Mesothelial cell of epicardium (in vitro differentiated cells): Measurements from ENCODE around the gene NAV2. TPM values are rescaled to one million over a fixed set of nuclear protein-coding genes. Genes with fewer than 3 reads are reported as not detected.

Source experiments
- DNase-seq, 2 experiments: peaks; one replicate each; pipeline ENCODE4 v3.0.0; 2021; ENCODE audit warnings: low spot score in 2 of 2; ENCODE audit not compliant: unreplicated experiment in 2 of 2
- H3K27ac Mint-ChIP-seq: 2 replicates; pipeline ENCODE4 v1.8.0; 2021; ENCODE audit warnings: mixed read lengths
- H3K27me3 Mint-ChIP-seq: 2 replicates; pipeline ENCODE4 v1.8.0; 2021; ENCODE audit warnings: low read depth, mixed read lengths
- H3K36me3 Mint-ChIP-seq: 2 replicates; pipeline ENCODE4 v1.8.0; 2021; ENCODE audit warnings: mixed read lengths
- H3K4me1 Mint-ChIP-seq: 2 replicates; pipeline ENCODE4 v1.8.0; 2021; ENCODE audit warnings: mixed read lengths
- H3K4me3 Mint-ChIP-seq: 2 replicates; pipeline ENCODE4 v1.8.0; 2021; ENCODE audit warnings: mild to moderate bottlenecking, moderate library complexity, mixed read lengths
- H3K9me3 Mint-ChIP-seq: 2 replicates; pipeline ENCODE4 v1.8.0; 2021; ENCODE audit warnings: mixed read lengths
- CTCF ChIP-seq: fragments of 200-600 bp; sonication (generic); IDR thresholded peaks from one replicate; pipeline ENCODE4 v1.5.0; 2021; ENCODE audit warnings: antibody characterized with exemption; ENCODE audit not compliant: unreplicated experiment
- total RNA-seq: library from RNA; stranded (reverse); gene quantifications from 3 replicates; pipeline ENCODE4 v1.2.1, GENCODE V29; 2021

The NAV2 gene
- total RNA-seq, 1 donor from 2014 or later: 69.8 TPM

GRCh38 chr11:19961225-19961624 is 248.6 kb downstream of the NAV2 start:
- Mint-ChIP-seq H3K9me3 (no peaks in the 10 kb centered on the region), H3K36me3 (peaks cover 3% of the 10 kb centered on the region), H3K4me1 (peaks cover 26% of the 10 kb centered on the region), H3K27ac (no peak overlapping the region), H3K4me3 (no peak overlapping the region), H3K27me3 (no peaks in the 10 kb centered on the region)
- no peak for DNase-seq
- TF ChIP-seq CTCF: no peak

- H3K9me3 Mint-ChIP-seq: no peaks in the 10 kb centered on the region
- TF ChIP-seq CTCF: no peak
- no peak for DNase-seq
- no peaks in the 10 kb centered on the region for H3K27me3 Mint-ChIP-seq
- no peak overlapping the region for H3K27ac Mint-ChIP-seq
- H3K36me3 Mint-ChIP-seq: peaks cover 3% of the 10 kb centered on the region
- peaks cover 23% of the 10 kb centered on the region for H3K4me1 Mint-ChIP-seq
- no peak overlapping the region for H3K4me3 Mint-ChIP-seq
Observed at GRCh38 chr11:19962053-19962800, 249.6 kb downstream of the NAV2 start.

GRCh38 chr11:19962801-19963175 is 250.2 kb downstream of the NAV2 start:
- Mint-ChIP-seq H3K4me1 (peaks cover 18% of the 10 kb centered on the region), H3K27ac (no peak overlapping the region), H3K27me3 (no peaks in the 10 kb centered on the region), H3K36me3 (peaks cover 3% of the 10 kb centered on the region), H3K4me3 (no peak overlapping the region), H3K9me3 (no peaks in the 10 kb centered on the region)
- no peak for TF ChIP-seq CTCF
- DNase-seq: no peak

- Mint-ChIP-seq H3K36me3 (peaks cover 3% of the 10 kb centered on the region), H3K27me3 (no peaks in the 10 kb centered on the region), H3K9me3 (no peaks in the 10 kb centered on the region), H3K27ac (no peak overlapping the region), H3K4me3 (no peak overlapping the region), H3K4me1 (peaks cover 18% of the 10 kb centered on the region)
- TF ChIP-seq CTCF: no peak
- DNase-seq: no peak
Observed at GRCh38 chr11:19963697-19964387, 251.2 kb downstream of the NAV2 start.

- H3K36me3 Mint-ChIP-seq: peaks cover 3% of the 10 kb centered on the region
- no peak for TF ChIP-seq CTCF
- no peaks in the 10 kb centered on the region for H3K27me3 Mint-ChIP-seq
- no peak overlapping the region for H3K27ac Mint-ChIP-seq
- H3K9me3 Mint-ChIP-seq: no peaks in the 10 kb centered on the region
- H3K4me1 Mint-ChIP-seq: peaks cover 18% of the 10 kb centered on the region
- no peak overlapping the region for H3K4me3 Mint-ChIP-seq
- no peak for DNase-seq
Observed at GRCh38 chr11:19966441-19966840, 253.8 kb downstream of the NAV2 start.
